GM19438 (cell line): ENCODE measurements around the gene SEC24D.
A peak's percentile ranks its signal among the peaks of the same experiment; 100 is the strongest.

Source experiments
- ATAC-seq: cut with Tn5 transposase; IDR thresholded peaks from one replicate; pipeline ENCODE4 v1.9.1; 2021; ENCODE audit warnings: low read depth; ENCODE audit not compliant: unreplicated experiment

SEC24D gene

GRCh38 chr4:118774989-118775388 lies 60.9 kb downstream of the SEC24D start:
- no peak for ATAC-seq

GRCh38 chr4:118774321-118774720 lies 61.6 kb downstream of the SEC24D start:
- ATAC-seq, result no peak

GRCh38 chr4:118773429-118773792 lies 62.5 kb downstream of the SEC24D start:
- no peak for ATAC-seq

DNA sequence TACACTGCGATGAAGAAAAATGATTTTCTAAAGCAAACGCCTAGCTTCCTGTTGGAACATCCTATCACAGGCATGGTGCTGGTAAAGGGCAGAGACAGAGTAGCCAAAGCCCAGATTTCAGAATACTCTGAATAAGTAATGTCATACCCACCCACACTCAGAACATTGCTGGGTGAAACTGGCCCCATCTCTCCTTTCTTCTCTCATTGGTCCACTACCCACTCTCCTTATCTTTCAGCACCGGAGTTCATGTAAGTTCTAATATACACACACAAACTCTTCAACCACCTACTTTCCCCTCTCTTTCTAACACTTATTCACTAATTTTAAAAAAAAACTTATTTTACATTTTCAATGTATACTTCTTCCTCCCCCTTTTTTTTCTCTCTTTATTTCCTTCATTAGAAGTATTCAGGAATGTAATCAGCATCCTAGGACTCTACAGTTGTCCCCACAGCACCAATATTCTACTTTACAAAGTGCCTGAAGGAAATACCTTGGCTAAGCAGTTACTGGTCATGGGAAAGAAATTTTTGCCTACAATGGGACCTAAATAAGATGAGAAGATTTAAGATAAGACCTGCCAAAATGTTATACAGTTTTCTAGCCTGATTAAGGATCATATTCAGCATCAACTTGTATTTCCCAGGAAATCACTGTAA lies 63.0 kb downstream of the SEC24D start:
- ATAC-seq, result no peak

DNA sequence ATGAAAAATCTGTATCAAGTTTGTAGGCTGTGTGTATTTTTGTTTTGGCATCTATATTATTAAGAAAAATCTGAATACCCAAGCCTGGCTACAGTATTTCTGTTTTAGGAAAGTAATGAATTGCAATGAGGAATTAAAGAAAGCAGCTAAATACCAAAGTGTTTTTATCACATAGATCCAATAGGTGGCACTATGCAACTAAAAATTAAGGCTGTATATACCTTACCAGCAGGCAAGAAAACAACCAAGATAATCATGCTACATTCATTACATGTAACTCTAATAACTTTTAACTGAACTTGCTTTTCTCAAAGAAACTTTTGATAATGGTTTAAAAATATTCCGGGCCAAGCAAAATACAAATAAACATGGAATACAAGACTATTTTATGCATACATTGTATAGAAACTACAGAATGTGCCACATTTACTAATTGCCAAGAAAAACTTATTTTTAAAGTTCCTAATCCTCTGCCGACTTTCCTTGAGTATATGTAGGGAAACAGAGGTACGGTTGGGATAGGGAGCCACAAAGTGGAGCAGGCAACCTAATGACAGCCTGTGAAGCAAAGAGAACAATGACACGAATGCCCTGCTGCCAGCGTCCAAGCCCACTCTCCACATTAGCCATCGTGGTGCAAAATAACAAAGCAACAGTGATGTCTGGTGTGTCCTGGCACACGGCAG lies 63.7 kb downstream of the SEC24D start:
- ATAC-seq, result no peak

GRCh38 chr4:118770741-118771187 lies 65.2 kb downstream of the SEC24D start:
- ATAC-seq, result no peak

DNA sequence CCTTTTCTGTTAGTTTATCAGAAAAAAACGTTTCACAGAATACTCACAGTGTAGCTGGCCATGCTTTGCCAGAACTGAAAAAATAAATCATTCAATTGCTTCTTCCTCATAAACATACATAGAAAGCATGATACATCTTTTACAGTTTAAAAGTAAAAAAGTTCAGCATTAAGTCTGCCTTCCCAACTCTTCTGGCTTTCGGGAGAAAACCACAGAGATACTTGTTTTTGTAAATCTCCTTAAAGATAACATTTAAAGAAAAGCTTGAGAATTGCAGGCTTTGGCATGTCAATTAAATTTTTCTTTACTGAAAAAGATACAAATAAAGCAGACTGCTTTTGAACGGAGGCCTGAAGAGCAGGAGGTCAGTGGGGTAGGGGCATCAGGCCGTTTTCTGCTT lies 66.8 kb downstream of the SEC24D start:
- ATAC-seq, result no peak

DNA sequence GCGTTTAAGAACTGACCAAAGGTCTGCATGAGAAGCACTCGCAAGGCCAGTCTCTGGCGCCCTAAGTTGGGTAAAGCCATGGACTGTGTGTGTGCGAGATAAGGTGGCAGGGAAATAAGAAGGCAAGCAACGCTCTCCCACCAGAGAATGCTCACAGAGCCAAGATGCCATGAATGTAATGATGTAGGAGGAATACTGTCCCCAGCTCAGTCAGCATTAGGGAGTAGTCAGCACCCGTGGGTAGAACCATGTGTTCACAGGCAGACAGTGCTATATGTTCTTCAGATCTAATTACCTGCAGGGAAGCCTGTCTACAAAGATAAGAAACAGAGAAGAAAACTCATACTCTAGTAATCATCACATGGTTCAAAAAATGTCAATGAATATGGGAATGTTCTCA lies 68.8 kb downstream of the SEC24D start:
- no peak for ATAC-seq

GRCh38 chr4:118765399-118765798 lies 70.5 kb downstream of the SEC24D start:
- no peak for ATAC-seq

DNA sequence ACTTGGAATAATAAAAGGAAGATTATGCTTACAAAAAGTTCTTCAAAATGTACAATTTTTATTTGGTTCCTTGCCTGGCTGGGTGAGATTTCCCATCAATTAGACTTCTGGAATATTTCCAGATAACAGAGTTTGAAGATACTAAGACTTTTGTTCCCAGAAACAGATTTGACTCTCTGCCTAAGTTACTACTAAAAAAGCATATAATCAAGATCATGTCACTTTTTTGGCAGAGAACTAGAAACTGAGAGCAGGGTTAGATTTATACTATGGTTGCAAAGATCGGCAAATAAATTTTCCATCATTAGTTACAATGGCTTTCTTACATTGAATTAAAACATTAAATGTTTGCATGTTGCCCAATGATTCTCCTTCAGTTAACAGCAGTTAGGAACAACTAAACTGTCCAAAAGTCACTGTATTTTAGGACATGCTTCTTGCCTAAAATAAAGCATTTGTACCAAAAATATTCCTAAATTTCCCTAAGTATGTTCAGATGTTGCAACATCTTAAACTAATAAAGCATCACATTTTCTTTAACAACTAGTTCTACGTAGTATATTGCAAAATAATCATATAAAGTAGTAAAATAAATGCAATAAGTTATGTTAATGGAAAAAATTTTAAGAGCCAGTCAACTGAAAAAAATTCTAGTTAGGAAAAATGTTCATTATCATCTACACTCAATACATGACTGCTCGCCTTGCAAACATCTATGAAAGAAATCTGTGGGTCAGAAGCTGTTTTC lies 73.0 kb downstream of the SEC24D start:
- no peak for ATAC-seq

GRCh38 chr4:118762155-118762554 lies 73.8 kb downstream of the SEC24D start:
- ATAC-seq, result no peak

DNA sequence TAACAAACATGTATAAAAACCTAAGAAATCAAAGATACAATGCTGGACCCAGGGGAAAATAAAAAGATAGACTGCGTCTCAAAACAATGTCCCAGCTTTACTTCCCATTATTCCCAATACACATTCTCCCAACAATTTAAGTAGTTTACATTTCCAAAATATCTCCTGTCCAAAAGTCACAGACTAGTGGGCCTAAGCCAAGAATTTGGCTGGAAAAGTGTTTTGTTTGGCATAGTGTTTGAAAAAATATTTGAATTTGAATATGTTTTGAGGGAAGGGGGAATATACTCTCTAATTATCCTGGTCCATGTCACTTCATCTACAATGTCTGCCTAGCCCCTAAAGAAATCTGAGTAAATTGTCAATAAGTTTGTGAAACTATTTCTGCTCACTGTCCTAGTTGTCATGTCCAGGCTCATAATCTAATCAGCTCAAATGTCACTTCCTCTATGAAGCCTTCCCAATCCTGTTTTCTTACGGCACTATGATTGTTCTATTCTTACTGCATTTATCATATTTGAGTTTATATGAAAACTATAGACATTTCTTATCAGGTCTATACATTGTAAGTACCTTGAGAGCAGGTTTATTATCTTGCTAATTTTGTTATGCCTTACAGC lies 74.4 kb downstream of the SEC24D start:
- no peak for ATAC-seq

GRCh38 chr4:118760493-118760892 lies 75.4 kb downstream of the SEC24D start:
- peak; percentile 96 for ATAC-seq

DNA sequence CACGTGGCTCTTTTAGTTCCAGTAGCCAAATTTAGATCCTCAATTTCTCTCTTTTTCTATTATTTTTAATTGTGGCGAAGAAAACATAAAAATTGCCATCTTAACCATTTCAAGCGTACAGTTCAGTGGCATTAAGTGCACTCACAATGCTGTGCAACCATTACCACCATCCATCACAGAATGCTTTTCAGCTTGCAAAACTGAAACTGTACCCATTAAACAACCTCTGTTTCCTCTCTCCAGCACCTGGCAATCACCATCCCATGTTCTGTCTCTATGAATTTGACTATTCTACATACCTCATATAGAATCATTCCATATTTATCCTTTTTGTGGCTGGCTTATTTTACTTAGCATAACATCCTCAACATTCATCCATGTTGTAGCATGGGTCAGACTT lies 75.8 kb downstream of the SEC24D start:
- ATAC-seq, result peak; percentile 42

- no peak for ATAC-seq
These were observed 76.4 kb downstream of the SEC24D start for GRCh38 chr4:118759481-118759880.

DNA sequence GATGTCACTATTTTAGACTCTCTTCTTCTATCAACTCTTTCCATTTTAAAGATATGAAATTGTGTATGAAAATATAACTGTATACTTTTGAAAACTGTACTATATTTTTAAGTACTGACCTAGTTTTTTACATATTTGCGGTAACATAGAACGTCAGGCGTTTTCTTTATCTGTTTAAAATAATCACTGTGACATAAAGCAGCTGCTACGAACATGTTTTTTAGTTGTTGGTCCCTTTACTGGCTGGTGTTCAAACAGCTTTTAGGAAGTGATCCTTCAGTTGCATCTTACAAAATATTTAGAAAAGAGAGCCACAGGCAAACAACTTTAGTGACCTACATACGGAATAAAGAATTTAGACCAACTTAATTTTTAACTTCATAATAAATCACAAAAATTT lies 77.6 kb downstream of the SEC24D start:
- ATAC-seq, result no peak

- no peak for ATAC-seq
These were observed 78.1 kb downstream of the SEC24D start for GRCh38 chr4:118757761-118758251.

GRCh38 chr4:118756958-118757357 lies 79.0 kb downstream of the SEC24D start:
- ATAC-seq, result no peak

- ATAC-seq, result no peak
These were observed 79.5 kb downstream of the SEC24D start for GRCh38 chr4:118756429-118756828.

DNA sequence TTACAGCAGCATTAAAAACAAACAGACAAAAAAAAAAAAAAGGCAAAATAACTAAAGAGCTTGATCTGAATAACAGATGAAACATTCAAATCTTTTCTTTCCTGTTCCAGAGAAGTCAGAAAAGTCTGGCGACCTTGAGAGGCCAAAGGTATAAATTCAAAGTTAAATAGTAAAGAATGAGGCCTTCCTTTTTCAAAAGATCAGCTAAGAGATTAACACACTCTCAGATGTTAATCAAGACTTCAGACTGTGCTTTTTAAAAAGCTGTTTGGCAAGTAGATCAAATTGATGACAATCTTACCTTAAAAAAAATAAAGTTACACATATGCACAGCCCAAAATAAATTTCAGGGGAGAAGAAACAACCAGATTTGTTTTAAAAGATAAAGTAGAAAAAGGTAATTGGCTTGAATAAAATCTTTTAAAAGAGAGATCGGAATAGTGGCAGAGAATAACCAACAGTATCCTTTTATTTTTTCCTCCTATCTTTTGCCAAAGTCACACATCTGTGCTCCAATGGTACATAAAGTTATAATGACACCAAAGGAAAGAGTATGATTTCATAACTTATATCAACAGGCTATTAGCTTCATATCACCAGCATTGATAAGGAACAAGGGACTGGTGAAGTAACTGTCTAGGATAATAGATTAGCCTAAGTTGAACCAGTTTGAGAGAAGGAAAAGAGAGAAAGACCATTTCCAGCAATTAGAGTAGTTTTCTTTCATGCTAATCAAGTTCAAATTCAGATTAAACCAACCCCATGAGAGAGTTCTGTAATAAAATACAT lies 80.3 kb downstream of the SEC24D start:
- ATAC-seq, result no peak
